HG03066 (cell line): Measurements from ENCODE around the gene ST3GAL3.

ENCODE experiments used
- ATAC-seq: cut with Tn5 transposase; IDR thresholded peaks from one replicate; pipeline ENCODE4 v1.9.1; 2021; ENCODE audit warnings: low read depth; ENCODE audit not compliant: unreplicated experiment

The ST3GAL3 gene

DNA sequence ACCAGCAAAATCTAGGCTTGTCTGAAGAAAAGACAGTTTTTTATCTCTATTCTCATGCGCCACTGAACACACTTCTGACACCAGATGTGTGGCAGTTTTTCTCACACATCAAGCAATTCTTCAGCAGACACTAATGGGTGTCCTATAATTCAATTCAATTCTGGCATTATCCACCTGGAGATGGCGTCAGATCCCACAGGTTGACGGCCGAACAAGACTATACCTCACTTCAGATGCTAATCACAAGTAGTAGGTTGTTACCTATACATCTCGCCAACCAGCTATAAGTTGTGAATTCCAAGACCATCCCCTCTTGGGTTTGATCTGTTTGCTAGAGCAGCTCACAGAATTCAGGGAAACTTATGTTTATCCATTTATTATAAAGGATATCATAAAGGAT lies 136.3 kb downstream of the ST3GAL3 start:
- no peak for ATAC-seq

DNA sequence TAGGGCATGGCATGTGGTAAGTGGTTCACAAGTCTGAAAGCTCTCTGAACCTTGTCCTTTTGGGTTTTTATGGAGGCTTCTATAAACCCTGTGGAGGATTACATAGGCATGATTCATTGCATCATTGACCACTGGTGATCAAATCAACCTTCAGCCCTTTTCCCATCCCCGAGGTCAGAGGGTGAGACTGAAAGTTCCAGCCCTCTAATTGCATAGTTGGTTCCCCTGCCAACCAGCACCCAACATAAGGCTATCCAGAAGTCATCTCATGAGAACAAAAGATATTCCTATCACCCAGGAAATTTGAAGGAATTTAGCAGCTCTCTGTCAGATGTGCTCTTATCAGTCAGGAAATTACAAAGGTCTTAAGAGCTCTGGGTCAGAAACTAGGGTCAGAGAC lies 136.8 kb downstream of the ST3GAL3 start:
- no peak for ATAC-seq

DNA sequence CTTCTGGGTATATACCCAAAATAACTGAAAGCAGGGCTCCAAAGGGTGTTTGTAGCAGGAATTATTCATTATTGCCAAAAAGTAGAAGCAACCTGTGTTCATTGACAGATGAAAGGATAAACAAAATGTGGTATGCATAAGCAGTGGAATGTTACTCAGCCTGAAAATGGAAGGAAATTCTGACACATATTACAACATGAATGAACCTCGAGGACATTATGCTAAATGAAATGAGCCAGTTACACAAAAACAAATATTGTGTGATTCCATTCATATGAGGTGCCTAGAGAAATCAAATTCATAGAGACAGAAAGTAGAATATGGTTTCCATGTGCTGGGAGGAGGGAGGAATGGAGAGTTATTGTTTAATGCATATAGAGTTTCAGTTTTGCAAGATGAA lies 140.0 kb downstream of the ST3GAL3 start:
- no peak for ATAC-seq

DNA sequence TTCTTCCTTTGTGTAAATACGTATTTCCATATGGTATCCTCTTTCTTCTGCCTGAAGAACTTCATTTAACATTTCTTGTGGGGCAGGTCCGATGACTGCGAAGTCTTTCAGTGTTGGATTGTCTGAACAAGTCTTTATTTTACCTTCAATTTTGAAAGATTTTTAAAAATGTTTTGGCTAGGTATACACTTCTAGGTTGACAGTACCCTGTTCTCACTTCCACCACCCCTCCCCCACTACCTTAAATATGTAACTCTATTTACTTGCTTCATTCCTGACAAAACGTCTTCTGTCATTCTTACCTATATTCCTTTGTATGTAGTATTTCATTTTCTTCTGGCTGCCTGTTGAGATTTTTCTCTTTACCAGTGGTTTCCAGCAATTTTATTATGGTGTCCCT lies 140.5 kb downstream of the ST3GAL3 start:
- no peak for ATAC-seq

DNA sequence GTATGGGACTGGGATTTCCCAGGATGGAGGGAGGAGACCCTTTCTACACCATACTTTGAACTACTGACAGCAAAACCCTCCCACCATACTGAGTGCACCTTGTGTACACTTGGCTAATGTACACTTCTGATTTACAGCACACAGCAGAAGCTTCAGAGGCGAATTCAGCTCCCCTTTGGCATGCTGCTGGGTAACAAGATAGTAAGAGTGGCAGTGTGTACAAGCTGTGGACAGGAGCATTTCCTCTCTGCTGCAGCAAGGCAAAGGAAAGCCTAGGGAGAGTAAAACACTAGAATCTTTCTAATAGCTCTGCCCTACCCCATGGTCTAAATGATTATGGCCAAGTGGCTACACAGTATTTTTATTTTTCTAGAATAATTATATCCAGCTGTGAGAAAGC lies 142.3 kb downstream of the ST3GAL3 start:
- ATAC-seq, result no peak

DNA sequence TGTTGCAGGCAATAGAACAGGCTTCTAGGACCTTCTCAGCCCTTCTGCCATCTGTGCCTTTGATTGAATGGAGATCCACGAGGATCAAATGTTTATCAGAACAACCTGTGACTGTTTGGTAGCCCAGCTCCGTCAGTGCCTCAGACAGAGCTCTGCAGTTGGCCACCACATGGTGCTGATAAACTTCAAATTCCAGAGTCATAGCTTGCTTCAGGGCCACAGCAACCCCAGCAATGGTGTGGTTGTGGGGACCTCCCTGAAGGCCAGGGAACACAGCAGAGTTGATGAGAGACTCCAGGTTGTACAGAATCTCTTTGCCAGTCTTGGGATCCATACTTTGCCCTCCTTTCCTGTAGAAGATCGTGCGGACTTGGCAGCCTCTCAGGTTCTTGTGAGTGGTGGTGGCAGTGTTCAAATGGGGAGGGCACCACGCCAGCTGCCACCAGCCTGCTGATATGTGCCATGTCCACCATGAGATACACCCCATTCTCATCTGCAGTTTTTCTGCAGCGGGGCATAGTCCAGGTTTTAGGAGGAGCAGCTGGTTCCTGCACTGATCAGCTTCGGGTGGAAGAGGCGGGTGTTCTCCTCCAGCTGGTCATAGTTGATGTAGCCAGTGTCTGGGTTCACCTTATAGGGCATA lies 143.4 kb downstream of the ST3GAL3 start:
- no peak for ATAC-seq

DNA sequence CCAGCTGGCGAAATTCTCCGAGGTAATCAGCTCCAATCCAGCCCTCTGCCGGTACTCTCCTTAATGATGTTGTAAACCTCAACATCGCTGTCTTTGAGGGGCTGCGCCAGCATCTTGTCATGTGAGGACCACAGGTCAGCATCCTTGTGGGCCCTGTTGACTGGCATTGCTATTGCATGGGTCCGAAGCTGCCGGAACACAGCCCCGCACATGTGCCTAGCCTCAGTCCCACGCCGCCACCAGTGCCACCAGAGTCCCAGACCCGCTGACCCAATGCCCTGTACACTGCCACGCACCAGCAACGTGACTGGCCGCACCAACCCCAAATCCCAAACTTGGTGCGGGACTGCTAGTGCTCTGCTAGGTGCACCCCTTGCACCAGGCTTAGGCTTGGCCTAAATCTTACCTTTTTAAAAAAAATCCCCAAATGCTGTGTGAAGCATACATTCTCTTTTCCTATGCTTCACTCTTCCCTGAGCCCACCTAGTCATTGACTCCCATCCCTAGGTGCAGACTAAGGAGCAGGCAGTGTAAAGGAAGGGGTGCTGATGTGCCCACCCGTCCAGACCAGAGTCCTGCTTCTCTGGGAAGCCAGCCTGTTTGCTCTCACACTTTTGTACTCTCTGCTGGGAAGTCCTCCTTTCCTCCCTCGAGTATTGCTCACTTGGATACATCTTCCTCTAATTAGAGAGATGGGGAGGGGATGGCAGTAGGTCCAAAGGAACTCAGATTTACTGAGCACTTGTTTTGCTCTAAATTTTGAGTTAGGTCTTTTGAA lies 144.4 kb downstream of the ST3GAL3 start:
- ATAC-seq, result no peak

DNA sequence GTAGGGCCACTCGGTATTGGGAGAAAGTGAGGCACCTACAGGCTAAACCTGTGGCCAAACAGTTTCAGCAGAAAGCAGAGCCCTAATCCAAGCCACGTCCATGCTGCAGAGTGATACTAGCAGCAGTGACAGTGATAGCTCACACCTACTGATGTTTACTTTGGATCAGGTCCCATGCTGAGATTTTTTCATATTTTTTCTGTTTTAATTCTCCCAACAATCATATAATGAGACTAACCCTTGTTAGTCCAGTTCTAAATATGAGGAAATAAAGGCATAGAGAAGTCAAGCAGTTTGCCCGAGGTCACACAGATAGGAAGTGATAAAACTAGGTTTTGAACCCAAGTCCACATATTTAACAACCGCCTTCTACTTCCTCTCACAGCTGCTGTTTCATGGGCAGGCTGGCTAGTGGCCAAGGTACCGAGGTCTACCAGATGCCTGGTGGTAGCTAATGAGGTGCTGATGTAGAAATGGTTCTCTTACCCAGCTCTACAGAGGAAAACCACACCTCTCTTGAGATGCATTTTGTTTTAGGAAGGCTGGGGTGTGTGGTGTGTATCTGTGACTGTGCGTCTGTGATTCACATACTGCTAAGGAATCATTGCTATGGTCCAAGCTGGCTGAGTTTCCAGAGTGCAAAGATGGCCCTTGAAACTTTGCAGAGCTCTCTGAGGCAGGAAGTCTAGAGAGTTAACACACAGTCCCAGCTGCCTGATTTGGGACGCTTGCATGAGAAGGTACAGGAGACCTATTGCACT lies 146.0 kb downstream of the ST3GAL3 start:
- ATAC-seq, result peak; percentile 73

DNA sequence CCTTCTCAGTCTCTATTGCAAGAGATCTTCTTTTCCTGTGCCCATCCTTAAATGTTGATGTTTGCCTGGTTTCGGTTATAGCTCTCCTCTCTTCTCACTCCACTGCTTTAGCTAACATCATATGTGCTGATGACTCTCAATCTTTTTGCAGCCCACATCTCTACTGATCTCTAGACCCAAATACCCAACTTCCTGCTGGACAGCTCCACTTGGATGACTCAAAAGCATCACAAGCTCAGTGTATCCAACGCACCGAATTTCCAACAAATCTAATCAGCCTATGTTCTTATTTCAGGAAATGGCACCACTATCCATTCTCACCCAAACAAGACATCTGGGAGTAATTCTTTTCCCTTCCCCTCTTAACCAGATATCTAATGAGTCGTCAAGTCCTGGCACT lies 147.1 kb downstream of the ST3GAL3 start:
- no peak for ATAC-seq

DNA sequence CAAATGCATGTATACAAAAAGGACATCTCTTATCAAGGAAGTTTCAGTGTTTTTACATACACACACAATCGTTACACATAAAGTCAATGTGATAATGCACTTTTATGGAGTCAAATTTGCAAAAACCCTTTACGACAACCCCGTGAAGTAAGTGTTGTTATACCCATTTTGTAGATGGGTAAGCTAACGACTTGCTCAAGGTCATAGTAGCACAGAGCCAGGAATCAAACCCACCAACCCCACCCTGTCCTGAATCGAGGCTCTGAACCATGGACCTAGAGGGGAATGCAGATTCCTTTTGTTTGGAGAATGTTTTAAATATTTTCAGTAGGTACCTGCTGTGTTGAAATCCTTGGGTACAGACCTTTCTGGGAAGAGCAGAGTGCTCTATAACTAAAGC lies 148.9 kb downstream of the ST3GAL3 start:
- ATAC-seq, result no peak

DNA sequence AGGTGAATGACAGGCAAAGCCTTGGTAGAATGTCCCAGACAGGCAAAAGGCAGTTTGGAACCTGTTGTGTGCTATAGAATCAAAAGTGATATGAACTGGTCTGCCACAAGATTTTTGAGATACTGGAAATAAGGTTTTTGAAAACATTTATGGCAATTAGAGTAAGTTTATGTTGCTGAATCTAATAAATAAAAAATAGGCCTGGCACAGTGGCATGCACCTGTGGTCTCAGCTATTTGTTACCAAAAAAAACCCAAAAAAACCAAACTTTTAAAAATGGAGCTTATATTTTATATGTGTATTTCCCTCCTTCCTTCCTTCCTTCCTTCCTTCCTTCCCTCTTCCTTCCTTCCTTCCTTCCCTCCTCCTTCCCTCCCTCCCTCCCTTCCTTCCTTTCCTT lies 149.8 kb downstream of the ST3GAL3 start:
- ATAC-seq, result no peak

DNA sequence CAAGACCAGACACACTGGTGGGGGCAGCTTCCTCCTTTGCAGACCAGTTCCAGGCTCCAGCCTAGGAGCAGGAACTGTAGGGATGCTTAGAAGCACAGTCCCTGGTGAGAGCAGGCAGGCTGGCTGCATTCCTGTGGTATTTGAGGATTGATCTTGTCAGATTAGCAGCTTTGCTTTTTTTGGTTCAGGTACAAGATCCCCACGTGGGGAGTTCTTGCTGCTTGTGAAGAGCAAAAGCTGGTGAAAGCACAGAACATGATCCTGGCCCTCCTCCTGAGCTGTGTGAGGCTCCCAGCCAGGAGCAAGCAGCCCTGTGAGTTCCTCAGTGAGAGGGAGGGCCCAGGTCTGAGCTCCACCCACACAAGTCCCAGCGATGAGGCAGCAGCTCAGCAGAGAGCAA lies 151.0 kb downstream of the ST3GAL3 start:
- no peak for ATAC-seq

DNA sequence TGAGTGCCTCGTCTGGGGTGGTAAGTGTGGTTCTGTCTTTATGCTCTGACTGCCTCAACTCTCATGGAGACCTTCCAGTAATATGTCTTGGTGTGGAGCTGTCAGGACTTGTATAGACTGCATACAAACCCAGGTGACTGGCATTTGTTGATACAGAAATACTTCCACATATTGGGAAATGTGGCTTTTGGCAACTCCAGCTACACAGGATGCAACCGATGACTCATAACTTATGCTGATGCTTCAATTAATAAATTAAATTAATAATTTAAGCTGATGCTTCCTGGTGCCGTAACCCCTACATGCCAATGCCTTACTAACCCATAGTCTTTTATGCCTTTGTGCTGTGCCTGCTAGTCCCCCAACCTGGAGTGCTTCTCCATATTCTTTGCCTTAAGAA lies 154.0 kb downstream of the ST3GAL3 start:
- ATAC-seq, result no peak

DNA sequence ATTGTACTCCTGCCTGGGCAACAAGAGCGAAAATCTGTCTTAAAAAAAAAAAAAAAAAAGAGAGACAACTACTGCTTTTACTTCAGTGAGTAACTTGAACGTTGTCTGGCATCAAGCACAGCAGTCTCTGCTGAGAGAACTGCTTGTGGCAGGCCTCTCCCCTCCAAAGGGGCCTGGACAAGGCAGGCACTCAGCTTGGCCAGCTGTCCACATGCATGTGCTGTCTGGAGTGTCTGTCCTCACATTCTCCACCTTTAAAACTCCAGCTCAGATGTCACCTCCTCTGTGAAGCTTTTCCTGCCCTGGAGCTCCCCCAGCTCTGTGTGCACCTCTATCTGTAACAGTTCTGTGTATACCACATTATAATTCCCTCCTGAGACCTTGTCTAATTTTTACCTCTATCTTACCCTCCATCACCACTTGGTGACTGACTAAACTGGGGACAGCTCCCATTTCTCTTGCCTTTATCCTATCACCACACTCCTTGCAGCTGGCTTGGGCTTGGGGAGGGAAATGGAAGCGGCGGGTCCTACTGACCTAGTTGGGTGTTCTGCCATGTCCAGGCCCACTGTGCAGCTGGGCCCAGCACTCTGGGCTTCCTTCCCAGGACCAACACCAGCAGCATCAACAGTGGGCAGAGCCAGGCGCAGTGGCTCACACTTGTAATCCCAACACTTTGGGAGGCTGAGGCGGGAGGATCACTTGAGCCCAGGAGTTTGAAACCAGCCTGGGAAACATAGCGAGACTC lies 154.8 kb downstream of the ST3GAL3 start:
- ATAC-seq, result no peak

DNA sequence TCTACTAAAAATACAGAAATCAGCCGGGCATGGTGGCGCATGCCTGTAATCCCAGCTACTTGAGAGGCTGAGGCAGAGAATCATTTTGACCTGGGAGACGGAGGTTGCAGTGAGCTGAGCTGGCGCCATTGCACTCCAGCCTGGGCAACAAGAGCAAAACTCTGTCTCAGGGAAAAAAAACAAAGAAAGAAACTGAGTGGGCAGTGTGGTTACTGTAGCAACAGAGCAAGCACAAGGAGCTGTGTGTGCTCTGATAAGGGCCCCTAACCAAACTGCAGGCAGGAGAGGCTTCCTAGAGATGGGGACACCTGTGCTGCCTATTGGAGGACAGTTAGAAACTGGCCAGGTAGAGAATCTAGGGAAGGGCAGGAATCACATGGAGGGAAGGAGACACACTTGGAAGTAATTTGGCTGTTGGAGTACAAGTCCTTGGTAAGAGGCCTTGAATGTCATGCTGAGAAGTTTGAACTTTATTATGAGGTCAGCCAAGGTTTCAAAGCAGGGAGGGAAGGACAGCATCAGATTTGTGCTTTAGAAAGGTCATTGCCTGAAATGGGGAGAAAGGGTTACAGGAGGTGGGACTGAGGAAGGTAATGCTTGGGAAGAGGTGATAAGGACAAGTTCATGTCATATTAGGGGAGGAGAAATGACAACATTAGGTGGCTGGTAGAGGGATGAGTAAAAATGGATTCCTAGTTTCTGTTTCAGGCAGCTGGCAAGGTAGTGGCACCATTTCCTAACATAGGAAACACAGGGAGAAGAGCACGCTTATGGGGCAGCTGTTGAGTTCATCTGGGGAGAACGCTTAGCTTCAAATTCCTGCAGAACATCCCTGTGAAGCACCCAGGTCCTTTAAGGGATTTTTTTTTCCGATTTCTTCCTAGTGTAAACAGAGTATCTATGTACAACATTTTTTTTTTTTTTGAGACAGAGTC lies 157.0 kb downstream of the ST3GAL3 start:
- no peak for ATAC-seq

DNA sequence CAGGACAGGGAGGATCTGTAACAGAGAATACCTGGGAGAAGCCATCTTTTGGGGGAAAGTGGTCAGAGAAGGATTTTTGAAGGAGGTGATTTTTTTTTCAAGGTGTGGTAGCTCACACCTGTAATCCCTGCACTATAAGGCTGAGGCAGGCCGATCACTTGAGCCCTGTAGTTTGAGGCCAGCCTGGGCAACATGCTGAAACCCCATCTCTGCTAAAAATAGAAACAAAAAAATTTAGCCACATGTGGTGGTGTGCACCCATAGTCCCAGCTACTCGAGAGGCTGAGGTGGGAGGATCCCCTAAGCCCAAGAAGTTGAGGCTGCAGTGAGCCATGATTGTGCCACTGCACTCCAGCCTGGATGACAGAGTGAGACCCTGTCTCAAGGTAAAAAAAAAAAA lies 158.9 kb downstream of the ST3GAL3 start:
- no peak for ATAC-seq

DNA sequence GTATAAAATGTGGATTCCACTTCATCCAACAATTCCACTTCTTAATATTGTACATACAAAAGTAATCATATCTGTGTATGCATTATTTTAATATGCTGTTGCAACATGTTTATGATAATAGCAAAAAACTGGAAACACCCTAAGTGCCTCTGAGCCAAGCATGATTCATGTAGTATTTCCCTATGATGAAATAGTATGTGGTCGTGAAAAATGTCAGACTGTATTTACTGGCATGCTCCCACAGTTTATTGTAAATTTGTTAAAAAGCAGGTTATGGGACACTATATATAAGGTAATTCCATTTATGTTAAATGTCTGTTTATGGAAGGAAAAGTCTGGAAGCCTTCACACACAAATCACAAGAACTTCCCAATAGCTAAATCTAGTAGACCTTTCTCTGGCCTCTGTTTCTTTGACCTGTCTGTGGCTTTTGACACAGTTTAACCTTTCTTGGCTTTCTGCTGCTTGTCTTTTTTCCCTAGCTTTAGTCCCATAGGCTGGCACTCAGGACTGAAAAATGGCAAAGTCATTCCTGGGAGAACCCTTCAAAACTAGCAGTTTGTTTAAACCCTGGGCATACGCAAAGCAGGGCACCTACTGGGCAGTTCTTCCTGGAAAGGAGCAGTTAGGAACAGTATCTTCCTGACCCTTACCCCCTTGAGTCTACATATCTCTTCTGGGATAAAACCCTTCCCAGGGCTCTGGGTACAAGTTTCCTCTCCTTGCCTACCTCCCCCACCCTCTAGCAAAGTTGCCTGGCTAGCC lies 160.8 kb downstream of the ST3GAL3 start:
- no peak for ATAC-seq

DNA sequence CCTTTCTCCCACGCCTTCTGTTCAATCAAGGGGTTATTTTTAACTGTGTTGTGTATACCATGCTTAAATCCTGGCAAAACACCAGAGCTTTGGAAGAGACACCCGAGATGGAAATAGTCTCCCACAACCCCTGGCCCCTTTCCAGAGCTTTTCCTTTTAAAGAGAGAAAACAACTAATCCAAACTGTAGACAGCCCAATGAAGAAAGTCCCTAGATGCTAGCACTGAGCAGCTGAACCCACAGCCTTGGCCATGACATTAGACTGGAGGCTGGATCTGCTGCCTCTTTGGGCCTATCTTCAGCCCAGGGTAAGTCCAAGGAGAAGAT lies 161.4 kb downstream of the ST3GAL3 start:
- no peak for ATAC-seq

DNA sequence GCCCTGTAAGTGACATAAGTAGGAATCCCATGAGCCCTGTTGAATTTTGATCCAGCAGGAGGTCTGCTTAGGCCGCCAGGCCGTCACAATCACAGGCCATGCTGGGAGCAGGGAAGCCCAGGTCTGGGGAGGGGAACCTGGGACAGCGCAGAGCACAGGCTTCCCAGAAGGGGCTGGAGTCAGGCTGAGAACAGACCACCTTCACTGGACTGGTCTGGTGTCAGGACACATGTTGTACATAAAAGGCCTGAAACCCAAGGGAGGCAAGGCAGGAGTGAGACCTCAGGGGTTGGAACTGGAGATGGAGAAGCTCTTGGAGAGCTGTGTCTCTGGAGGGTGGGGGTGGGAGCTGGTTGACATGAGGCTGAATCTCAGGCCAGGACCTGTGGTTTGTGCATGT lies 163.0 kb downstream of the ST3GAL3 start:
- no peak for ATAC-seq
